HG03521 (cell line): Measurements from ENCODE around the gene ZSCAN29.

ENCODE experiments used
- ATAC-seq: cut with Tn5 transposase; IDR thresholded peaks from one replicate; pipeline ENCODE4 v1.9.1; 2021; ENCODE audit warnings: mild to moderate bottlenecking, moderate library complexity; ENCODE audit not compliant: unreplicated experiment

ZSCAN29 gene

GRCh38 chr15:43352693-43353382 is 18.0 kb downstream of the ZSCAN29 start:
- no peak for ATAC-seq

DNA sequence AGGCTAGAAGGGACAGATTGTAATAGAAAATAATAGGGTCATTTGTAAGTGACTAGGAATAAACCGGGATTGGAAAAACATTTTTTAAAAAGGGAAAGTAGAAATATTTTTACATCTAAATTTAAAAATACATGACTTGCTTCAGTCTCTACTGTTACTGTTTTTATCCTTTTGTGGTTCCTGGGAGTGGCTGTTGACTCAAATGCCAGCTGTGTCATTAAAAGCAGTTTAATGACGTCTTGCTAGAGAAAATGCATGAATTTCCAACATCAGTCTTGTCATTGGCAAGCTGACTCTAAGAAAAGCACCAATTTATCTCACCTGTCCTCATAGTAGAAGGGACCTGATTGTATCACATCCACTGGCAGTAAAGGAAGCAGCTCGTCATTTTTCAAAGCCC is 23.7 kb downstream of the ZSCAN29 start:
- no peak for ATAC-seq

GRCh38 chr15:43346305-43346704 is 24.5 kb downstream of the ZSCAN29 start:
- ATAC-seq: no peak

- ATAC-seq: no peak
These were observed 40.1 kb downstream of the ZSCAN29 start for GRCh38 chr15:43330780-43331087.

DNA sequence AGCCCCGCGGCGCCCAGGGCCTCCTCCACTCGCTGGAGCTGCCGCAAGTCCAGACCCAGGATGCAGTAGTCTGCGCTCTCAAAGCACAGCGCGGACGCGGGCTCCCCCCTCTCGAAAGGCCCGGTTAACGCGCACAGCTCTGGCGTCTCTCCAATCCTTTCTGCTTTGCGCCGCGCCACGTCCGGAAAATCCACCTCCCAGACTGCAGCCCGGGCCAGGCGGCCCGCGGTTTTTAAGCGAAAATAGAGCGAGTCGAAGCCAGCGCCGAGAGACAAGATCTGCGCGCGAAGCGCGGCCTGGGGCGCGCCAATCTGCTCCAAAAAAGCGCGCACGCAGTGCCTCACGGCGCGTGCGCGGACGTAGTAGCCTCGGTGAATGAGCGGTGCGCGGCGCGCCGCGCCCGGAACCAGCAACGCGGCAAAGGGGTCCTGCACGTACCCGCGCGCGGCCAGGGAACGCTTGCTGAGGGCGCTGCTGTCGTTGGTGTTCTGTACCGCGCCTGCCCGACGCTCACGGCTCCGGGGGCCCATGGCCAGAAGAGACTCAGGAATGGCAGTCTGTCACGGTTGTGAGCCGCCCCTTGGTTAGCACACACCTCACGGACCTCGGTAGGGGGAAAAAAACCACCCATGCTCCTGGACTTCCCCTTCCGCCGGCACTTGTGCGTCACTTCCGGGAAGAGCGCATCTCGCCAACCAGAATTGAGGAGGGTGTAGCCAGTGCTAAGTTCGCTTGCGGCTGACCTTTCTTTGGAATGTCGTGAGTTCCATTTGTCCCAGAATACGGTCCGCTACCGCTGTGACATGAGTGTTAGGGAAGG is 40.7 kb downstream of the ZSCAN29 start, which contains the start of gene LCMT2:
Gene LCMT2 (minus strand): TSS at position 614 of the 820 bp plus-strand sequence. CDS start 84 bp downstream, at position 530.
- ATAC-seq: peak; percentile 78

GRCh38 chr15:43329217-43329959 is 41.5 kb downstream of the ZSCAN29 start:
- no peak for ATAC-seq

- ATAC-seq: no peak
These were observed 45.7 kb downstream of the ZSCAN29 start for GRCh38 chr15:43325039-43325684.

DNA sequence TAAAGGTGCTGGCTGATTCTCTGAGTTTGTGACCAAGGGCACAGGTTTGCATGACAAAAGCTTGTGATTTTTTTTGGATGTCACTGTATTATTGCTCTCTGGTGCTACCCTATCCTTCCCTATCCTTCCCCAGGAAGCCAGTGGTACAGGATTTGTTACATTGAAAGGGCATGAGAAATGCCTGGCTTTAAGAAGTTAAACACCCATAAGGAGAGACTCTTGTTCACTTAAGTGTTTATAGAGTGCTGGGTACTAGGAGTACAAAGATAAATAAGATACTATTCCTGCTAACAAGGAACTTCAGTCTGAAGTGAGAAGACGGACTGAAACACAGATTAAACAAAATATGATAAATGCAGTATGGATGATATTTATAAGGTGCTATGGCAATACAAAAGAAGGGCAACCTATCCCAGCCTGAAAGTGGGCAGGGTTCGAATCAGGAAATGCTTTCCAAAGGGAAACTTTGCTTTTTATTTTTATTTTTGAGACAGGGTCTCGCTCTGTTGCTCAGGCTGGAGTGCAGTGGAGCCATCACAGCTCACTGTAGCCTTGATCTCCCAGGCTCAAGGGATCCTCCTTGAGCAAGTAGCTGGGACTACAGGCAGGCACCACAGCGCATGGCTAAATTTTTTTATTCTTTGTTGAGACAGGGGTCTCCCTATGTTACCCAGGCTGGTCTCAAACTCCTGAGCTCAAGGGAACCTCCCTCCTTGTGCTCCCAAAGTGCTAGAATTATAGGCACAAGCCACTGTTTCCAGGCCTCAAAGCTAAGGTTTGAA is 51.7 kb downstream of the ZSCAN29 start:
- no peak for ATAC-seq

DNA sequence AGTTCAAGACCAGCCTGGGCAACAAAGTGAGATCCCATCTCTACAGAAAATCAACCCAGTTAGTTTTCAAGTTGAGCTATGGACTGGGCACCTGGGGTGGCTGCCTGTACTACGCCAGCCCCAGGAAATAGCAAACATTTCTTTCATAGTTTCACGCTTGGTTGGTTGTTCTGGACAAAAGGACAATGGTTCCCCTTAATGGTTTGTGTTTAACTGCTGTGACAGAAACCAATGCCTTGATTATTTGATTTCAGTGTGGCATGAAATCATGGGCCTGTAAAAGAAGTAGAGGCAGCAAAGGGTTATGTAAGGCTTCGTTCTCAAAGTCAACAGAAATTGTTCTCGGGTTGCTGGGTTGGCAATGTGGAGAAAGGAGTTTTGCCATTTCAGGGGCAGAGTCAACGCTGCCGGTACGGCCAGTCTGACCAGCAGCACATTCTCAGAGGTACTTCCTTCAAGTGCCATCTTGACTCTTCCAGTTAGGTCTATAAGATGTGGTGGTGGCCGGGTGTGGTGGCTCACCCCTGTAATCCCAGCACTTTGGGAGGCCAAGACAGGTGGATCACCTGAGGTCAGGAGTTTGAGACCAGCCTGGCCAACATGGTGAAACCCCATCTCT is 53.2 kb downstream of the ZSCAN29 start:
- no peak for ATAC-seq

DNA sequence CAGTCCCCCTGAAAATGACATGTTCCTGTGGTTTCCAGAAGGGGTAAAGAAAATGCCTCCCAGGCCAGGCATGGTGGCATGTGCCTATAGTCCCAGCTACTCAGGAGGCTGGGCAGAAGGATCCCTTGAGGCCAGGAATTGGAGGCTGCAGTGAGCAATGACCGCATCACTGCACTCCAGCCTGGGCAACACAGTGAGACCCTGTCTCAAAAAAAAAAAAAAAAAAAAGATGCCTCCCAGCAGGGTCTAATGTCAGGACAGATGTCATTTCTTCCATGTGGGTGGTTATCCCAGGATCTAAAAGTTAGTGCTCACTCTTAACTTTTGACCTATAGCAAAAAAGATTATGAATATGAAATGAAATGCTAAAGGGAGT is 53.9 kb downstream of the ZSCAN29 start:
- no peak for ATAC-seq

DNA sequence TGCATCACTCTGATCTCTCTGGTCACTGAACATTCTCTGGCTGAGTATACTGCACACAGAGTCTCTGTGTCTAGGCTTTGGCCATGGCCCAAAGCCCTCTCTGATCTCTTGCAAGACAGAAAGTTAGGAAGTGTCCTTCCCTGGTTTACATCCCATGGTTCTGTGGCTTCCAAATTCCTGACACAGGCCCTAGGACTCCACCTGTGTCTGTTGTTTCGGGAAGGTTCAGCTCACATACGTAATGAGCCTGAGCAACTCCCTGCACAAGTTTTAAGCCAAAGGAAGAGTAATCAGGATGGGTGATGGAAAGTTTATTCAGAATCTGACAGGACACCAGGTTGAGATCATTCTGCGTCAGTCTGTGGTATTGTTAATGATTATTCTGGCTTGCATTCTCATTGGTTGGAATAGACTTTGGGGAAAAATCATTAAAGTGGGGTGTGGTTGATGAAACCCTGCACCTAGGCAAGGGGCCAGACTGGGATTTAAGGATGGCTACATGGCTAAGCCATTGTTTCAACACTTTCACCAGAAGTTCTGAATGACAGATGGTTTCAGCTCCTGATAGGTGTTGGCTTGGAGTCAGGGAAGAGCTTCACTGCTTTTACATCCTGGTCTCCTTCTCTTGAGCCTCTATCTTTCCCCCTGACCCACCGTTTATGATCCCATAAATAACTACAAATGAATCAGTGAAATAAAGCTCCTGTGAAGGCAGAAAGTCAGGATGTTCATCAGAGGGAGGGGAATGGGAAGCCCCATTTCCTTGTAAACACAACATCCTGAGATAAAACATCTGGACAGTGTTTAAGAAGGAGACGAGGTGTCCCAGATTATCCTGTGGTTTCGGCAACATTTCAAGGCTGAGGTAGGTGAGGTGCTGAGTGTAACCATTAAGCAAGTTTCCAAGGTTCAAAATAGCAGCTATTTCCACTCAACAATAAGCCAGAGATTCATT is 54.5 kb downstream of the ZSCAN29 start:
- ATAC-seq: no peak

- ATAC-seq: no peak
These were observed 56.7 kb downstream of the ZSCAN29 start for GRCh38 chr15:43314171-43314570.

- no peak for ATAC-seq
These were observed 58.5 kb downstream of the ZSCAN29 start for GRCh38 chr15:43312378-43312777.
